Endodermal cell (in vitro differentiated cells): ENCODE results near the gene ODF2L. TPM values are rescaled to one million over a fixed set of nuclear protein-coding genes. Genes with fewer than 3 reads are reported as not detected.

Source experiments
- DNase-seq: peaks from one replicate; pipeline ENCODE4 v3.0.0-alpha.2; 2017
- H3K27ac ChIP-seq: 2 replicates; pipeline ENCODE4 v1.5.1; 2013; ENCODE audit warnings: mild to moderate bottlenecking, low read depth, low read length, moderate library complexity
- H3K27me3 ChIP-seq: 2 replicates; pipeline ENCODE4 v1.6.1; 2013; ENCODE audit warnings: mild to moderate bottlenecking, low read length, moderate library complexity; ENCODE audit not compliant: insufficient read depth, control insufficient read depth, poor library complexity, severe bottlenecking
- H3K36me3 ChIP-seq: 2 replicates; pipeline ENCODE4 v1.7.0; 2013; ENCODE audit warnings: mild to moderate bottlenecking, low read length, moderate library complexity; ENCODE audit not compliant: control insufficient read depth, insufficient read depth
- H3K4me1 ChIP-seq: one replicate; pipeline ENCODE4 v1.7.0; 2013; ENCODE audit warnings: low read length; ENCODE audit not compliant: control insufficient read depth, insufficient read depth
- H3K4me3 ChIP-seq: 2 replicates; pipeline ENCODE4 v1.5.1; 2013; ENCODE audit warnings: mild to moderate bottlenecking, low read length, moderate library complexity
- H3K9ac ChIP-seq: 2 replicates; pipeline ENCODE4 v1.6.1; 2013; ENCODE audit warnings: mild to moderate bottlenecking, low read length, moderate library complexity; ENCODE audit not compliant: poor library complexity, severe bottlenecking; ENCODE audit errors: extremely low read depth
- H3K9me3 ChIP-seq: 2 replicates; pipeline ENCODE4 v1.6.1; 2013; ENCODE audit warnings: mild to moderate bottlenecking, low read length, moderate library complexity; ENCODE audit not compliant: control insufficient read depth
- H3K27ac Mint-ChIP-seq: 2 replicates; pipeline ENCODE4 v1.8.0; 2020; ENCODE audit warnings: mixed read lengths
- H3K27me3 Mint-ChIP-seq: 2 replicates; pipeline ENCODE4 v1.8.0; 2021; ENCODE audit warnings: mild to moderate bottlenecking, mixed read lengths; ENCODE audit not compliant: insufficient read depth
- H3K36me3 Mint-ChIP-seq: 2 replicates; pipeline ENCODE4 v1.8.0; 2020; ENCODE audit warnings: low read depth, mixed read lengths
- H3K4me1 Mint-ChIP-seq: 2 replicates; pipeline ENCODE4 v1.8.0; 2020; ENCODE audit warnings: mixed read lengths
- H3K4me3 Mint-ChIP-seq: 2 replicates; pipeline ENCODE4 v1.8.0; 2020; ENCODE audit warnings: mild to moderate bottlenecking, moderate library complexity, mixed read lengths
- H3K9me3 Mint-ChIP-seq: 2 replicates; pipeline ENCODE4 v1.8.0; 2020; ENCODE audit warnings: mild to moderate bottlenecking, mixed read lengths
- WGBS, 2 experiments: methylation state at CpG; one replicate each; pipeline versions ENCODE4 v1.1.5 to v1.1.7; 2013; ENCODE audit warnings: missing lambda C conversion rate in 2 of 2, mixed read lengths in 1 of 2; ENCODE audit not compliant: insufficient coverage in 1 of 2, insufficient read length in 1 of 2; 5-methylcytosine and 5-hydroxymethylcytosine counted together
- total RNA-seq, 2 donors: library from RNA; stranded (reverse); fragmentation: NEBNext Ultra II Directional in 1 of 2; extraction: Animal tissue kit (Norgen Biotek cat#: 25700) in 1 of 2; gene quantifications; 2 replicates in 1 of 2; 3 replicates in 1 of 2; pipeline ENCODE4 v1.2.1, GENCODE V29; 2021
- TF ChIP-seq, protein P1 (sequence below): fragments of 200-600 bp; sonication (generic); conservative IDR thresholded peaks from 2 replicates; pipeline ENCODE4 v1.5.0; 2021; ENCODE audit warnings: antibody characterized with exemption, mild to moderate bottlenecking

The ODF2L gene
- total RNA-seq, 2 donors from 2014 or later = 77.6 to 84.1 TPM

DNA sequence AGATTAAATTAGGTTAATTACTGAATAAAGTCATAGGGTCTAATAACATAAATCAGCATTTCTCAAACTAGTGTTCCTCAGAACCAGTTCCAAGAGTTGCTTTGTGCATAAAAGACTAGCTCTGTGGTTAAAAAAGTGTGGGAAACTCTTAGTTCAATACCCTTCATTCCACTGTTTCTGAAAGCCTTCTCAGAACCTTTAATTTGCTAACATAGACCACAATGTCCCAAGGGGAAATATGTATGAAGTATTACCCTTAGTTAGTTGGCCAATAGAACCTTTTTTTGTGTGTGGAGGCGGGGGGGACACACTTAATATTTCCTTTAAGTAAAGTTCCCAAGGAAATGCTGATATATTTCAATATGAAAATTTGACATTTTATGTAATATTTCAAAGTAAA is 20.4 kb downstream of the ODF2L start:
- no peaks in the 10 kb centered on the region for H3K4me1 ChIP-seq
- H3K9me3 Mint-ChIP-seq = peaks cover 25% of the 10 kb centered on the region
- TF ChIP-seq, protein P1, sequence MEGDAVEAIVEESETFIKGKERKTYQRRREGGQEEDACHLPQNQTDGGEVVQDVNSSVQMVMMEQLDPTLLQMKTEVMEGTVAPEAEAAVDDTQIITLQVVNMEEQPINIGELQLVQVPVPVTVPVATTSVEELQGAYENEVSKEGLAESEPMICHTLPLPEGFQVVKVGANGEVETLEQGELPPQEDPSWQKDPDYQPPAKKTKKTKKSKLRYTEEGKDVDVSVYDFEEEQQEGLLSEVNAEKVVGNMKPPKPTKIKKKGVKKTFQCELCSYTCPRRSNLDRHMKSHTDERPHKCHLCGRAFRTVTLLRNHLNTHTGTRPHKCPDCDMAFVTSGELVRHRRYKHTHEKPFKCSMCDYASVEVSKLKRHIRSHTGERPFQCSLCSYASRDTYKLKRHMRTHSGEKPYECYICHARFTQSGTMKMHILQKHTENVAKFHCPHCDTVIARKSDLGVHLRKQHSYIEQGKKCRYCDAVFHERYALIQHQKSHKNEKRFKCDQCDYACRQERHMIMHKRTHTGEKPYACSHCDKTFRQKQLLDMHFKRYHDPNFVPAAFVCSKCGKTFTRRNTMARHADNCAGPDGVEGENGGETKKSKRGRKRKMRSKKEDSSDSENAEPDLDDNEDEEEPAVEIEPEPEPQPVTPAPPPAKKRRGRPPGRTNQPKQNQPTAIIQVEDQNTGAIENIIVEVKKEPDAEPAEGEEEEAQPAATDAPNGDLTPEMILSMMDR = no peak
- H3K27me3 Mint-ChIP-seq = no peaks in the 10 kb centered on the region
- H3K27me3 ChIP-seq = no peaks in the 10 kb centered on the region
- no peak overlapping the region for H3K4me3 Mint-ChIP-seq
- no peak overlapping the region for H3K27ac Mint-ChIP-seq
- no peak overlapping the region for H3K4me3 ChIP-seq
- H3K9me3 ChIP-seq = peaks cover 37% of the 10 kb centered on the region
- no peak overlapping the region for H3K27ac ChIP-seq
- H3K36me3 Mint-ChIP-seq = peaks cover 64% of the 10 kb centered on the region
- H3K4me1 Mint-ChIP-seq = no peaks in the 10 kb centered on the region
- H3K9ac ChIP-seq = no peak overlapping the region
- WGBS, 2 experiments = 100% methylated on average over 1 of the region's 1 CpG; no CpG with 5 or more reads in 1 of the 2 experiments
- H3K36me3 ChIP-seq = peaks cover 62% of the 10 kb centered on the region
- no peak for DNase-seq

DNA sequence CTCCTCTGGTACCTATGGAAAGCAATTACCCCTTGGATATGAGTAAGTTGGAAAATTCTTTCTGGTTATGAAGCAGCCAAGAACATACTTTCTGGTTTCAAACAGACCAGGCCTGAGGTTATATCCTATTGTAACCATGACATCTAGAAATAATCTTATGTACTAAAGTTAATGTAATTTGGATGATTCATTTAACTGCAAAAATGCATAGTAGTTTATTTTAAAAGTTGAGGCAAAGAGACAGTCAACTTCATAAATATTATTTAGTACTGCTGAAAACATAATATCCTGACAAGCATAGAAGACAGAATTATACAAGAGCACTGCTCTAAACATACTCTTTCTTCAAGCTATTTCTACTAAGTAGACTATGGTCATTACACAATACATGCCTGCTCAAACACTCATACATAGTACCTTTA is 25.5 kb downstream of the ODF2L start:
- no peaks in the 10 kb centered on the region for H3K27me3 ChIP-seq
- H3K36me3 ChIP-seq = peaks cover 29% of the 10 kb centered on the region
- Mint-ChIP-seq H3K27me3 (no peaks in the 10 kb centered on the region), H3K9me3 (no peaks in the 10 kb centered on the region), H3K27ac (no peak overlapping the region), H3K4me3 (no peak overlapping the region), H3K4me1 (no peaks in the 10 kb centered on the region), H3K36me3 (peaks cover 35% of the 10 kb centered on the region)
- H3K27ac ChIP-seq = no peak overlapping the region
- H3K9ac ChIP-seq = no peak overlapping the region
- TF ChIP-seq, protein P1 = no peak
- no peaks in the 10 kb centered on the region for H3K4me1 ChIP-seq
- H3K9me3 ChIP-seq = peaks cover 3% of the 10 kb centered on the region
- no peak overlapping the region for H3K4me3 ChIP-seq
- no peak for DNase-seq

DNA sequence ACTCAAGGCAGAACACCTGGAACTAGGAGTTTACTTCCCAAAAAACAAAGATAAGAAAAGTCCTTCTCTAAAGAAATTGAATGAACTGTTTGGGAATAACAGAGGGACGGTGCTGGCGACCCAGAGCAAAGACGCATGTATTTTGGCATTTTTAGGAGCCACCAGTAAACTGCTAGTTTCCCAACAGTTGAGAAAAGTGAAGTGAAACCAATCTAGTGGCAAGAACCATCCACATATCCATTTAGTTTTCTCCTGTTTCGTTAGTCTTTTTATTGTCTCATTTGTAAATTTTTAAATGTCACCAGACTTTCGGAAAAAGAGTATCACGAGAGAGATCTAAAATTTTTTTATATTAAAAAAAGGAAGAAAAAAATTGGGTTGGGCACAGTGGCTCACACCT is 30.2 kb downstream of the ODF2L start:
- TF ChIP-seq, protein P1 = no peak
- Histone ChIP-seq H3K4me3 (no peak overlapping the region), H3K9me3 (no peaks in the 10 kb centered on the region), H3K36me3 (peaks cover 7% of the 10 kb centered on the region), H3K27me3 (no peaks in the 10 kb centered on the region), H3K27ac (no peak overlapping the region), H3K4me1 (no peaks in the 10 kb centered on the region), H3K9ac (no peak overlapping the region)
- Mint-ChIP-seq H3K36me3 (peaks cover 18% of the 10 kb centered on the region), H3K4me1 (no peaks in the 10 kb centered on the region), H3K27ac (no peak overlapping the region), H3K4me3 (no peak overlapping the region), H3K27me3 (no peaks in the 10 kb centered on the region), H3K9me3 (no peaks in the 10 kb centered on the region)
- 60 to 85% methylated on average over 1 to 6 of the region's 6 CpGs for WGBS, 2 experiments
- no peak for DNase-seq
